ENCODE results near the gene CPAMD8. TPM values are rescaled to one million over a fixed set of nuclear protein-coding genes. Genes with fewer than 3 reads are reported as not detected.

CPAMD8 gene
- total RNA-seq, 2 experiments from 2014 or later: 0.31 to 0.88 TPM

- Mint-ChIP-seq H3K9me3 (no peaks in the 10 kb centered on the region), H3K4me1 (ENCODE audit: low read depth) (no peaks in the 10 kb centered on the region), H3K4me3 (no peak overlapping the region), H3K27me3 (no peaks in the 10 kb centered on the region), H3K36me3 (peaks cover 14% of the 10 kb centered on the region), H3K27ac (peak overlapping the region; percentile 10)
- no peak for DNase-seq
- intact Hi-C loops (cut with micrococcal nuclease): no loop called here
- ChIA-PET CTCF (interaction anchor here (0.6 kb wide), 1 partner anchor 514 kb away, joined by 3 read pairs; no protein-coding TSS in a partner anchor), POLR2A (no interaction called here)
Measured at GRCh38 chr19:16861011-16861410, 165.6 kb downstream of the CPAMD8 start.

GRCh38 chr19:16860118-16860517 is 166.5 kb downstream of the CPAMD8 start:
- no peak for DNase-seq
- CTCF ChIA-PET: no interaction called here
- POLR2A ChIA-PET: no interaction called here
- H3K9me3 Mint-ChIP-seq: no peaks in the 10 kb centered on the region
- no peak overlapping the region for H3K4me3 Mint-ChIP-seq
- H3K36me3 Mint-ChIP-seq: peaks cover 15% of the 10 kb centered on the region
- no peaks in the 10 kb centered on the region for H3K27me3 Mint-ChIP-seq
- H3K4me1 Mint-ChIP-seq (ENCODE audit: low read depth): no peaks in the 10 kb centered on the region
- H3K27ac Mint-ChIP-seq: no peak overlapping the region
- intact Hi-C loops (cut with micrococcal nuclease): no loop called here

GRCh38 chr19:16859626-16860025 is 167.0 kb downstream of the CPAMD8 start:
- H3K27ac Mint-ChIP-seq: no peak overlapping the region
- peaks cover 18% of the 10 kb centered on the region for H3K36me3 Mint-ChIP-seq
- intact Hi-C loops (cut with micrococcal nuclease): no loop called here
- H3K4me1 Mint-ChIP-seq (ENCODE audit: low read depth): no peaks in the 10 kb centered on the region
- H3K27me3 Mint-ChIP-seq: no peaks in the 10 kb centered on the region
- ChIA-PET POLR2A (no interaction called here), CTCF (no interaction called here)
- H3K4me3 Mint-ChIP-seq: no peak overlapping the region
- no peaks in the 10 kb centered on the region for H3K9me3 Mint-ChIP-seq
- DNase-seq: no peak

GRCh38 chr19:16856091-16856490 is 170.5 kb downstream of the CPAMD8 start:
- H3K36me3 Mint-ChIP-seq: peaks cover 17% of the 10 kb centered on the region
- no peak overlapping the region for H3K27ac Mint-ChIP-seq
- H3K4me3 Mint-ChIP-seq: no peak overlapping the region
- ChIA-PET CTCF (no interaction called here), POLR2A (no interaction called here)
- H3K9me3 Mint-ChIP-seq: no peaks in the 10 kb centered on the region
- intact Hi-C loops (cut with micrococcal nuclease): no loop called here
- DNase-seq: no peak
- no peaks in the 10 kb centered on the region for H3K4me1 Mint-ChIP-seq (ENCODE audit: low read depth)
- H3K27me3 Mint-ChIP-seq: no peaks in the 10 kb centered on the region

GRCh38 chr19:16853066-16853465 is 173.5 kb downstream of the CPAMD8 start:
- ChIA-PET CTCF (no interaction called here), POLR2A (no interaction called here)
- DNase-seq: no peak
- intact Hi-C loops (cut with micrococcal nuclease): no loop called here
- H3K36me3 Mint-ChIP-seq: peaks cover 31% of the 10 kb centered on the region
- H3K27ac Mint-ChIP-seq: no peak overlapping the region
- H3K4me3 Mint-ChIP-seq: no peak overlapping the region
- H3K9me3 Mint-ChIP-seq: no peaks in the 10 kb centered on the region
- no peaks in the 10 kb centered on the region for H3K4me1 Mint-ChIP-seq (ENCODE audit: low read depth)
- H3K27me3 Mint-ChIP-seq: no peaks in the 10 kb centered on the region

GRCh38 chr19:16851031-16851712 is 175.4 kb downstream of the CPAMD8 start:
- H3K9me3 Mint-ChIP-seq: no peaks in the 10 kb centered on the region
- no peak overlapping the region for H3K27ac Mint-ChIP-seq
- H3K36me3 Mint-ChIP-seq: peaks cover 37% of the 10 kb centered on the region
- POLR2A ChIA-PET: no interaction called here
- no peaks in the 10 kb centered on the region for H3K4me1 Mint-ChIP-seq (ENCODE audit: low read depth)
- intact Hi-C loops (cut with micrococcal nuclease): no loop called here
- H3K4me3 Mint-ChIP-seq: no peak overlapping the region
- H3K27me3 Mint-ChIP-seq: no peaks in the 10 kb centered on the region
- CTCF ChIA-PET: no interaction called here
- DNase-seq: no peak

GRCh38 chr19:16850133-16850532 is 176.5 kb downstream of the CPAMD8 start:
- Mint-ChIP-seq H3K4me1 (ENCODE audit: low read depth) (no peaks in the 10 kb centered on the region), H3K27ac (no peak overlapping the region), H3K4me3 (no peak overlapping the region), H3K9me3 (no peaks in the 10 kb centered on the region), H3K36me3 (peaks cover 36% of the 10 kb centered on the region), H3K27me3 (no peaks in the 10 kb centered on the region)
- ChIA-PET CTCF (interaction anchor here (0.7 kb wide), 1 partner anchor 132 kb away, joined by 4 read pairs; no protein-coding TSS in a partner anchor), POLR2A (no interaction called here)
- intact Hi-C loops (cut with micrococcal nuclease): no loop called here
- no peak for DNase-seq

- CTCF ChIA-PET: no interaction called here
- H3K9me3 Mint-ChIP-seq: no peaks in the 10 kb centered on the region
- no peaks in the 10 kb centered on the region for H3K4me1 Mint-ChIP-seq (ENCODE audit: low read depth)
- H3K36me3 Mint-ChIP-seq: peaks cover 32% of the 10 kb centered on the region
- no peaks in the 10 kb centered on the region for H3K27me3 Mint-ChIP-seq
- no peak for DNase-seq
- intact Hi-C loops (cut with micrococcal nuclease): no loop called here
- H3K27ac Mint-ChIP-seq: no peak overlapping the region
- no peak overlapping the region for H3K4me3 Mint-ChIP-seq
- POLR2A ChIA-PET: no interaction called here
Measured at GRCh38 chr19:16849168-16849567, 177.4 kb downstream of the CPAMD8 start.

GRCh38 chr19:16847430-16847829 is 179.2 kb downstream of the CPAMD8 start:
- Mint-ChIP-seq H3K27ac (no peak overlapping the region), H3K9me3 (no peaks in the 10 kb centered on the region), H3K27me3 (no peaks in the 10 kb centered on the region), H3K4me1 (ENCODE audit: low read depth) (no peaks in the 10 kb centered on the region), H3K36me3 (peaks cover 31% of the 10 kb centered on the region), H3K4me3 (no peak overlapping the region)
- no peak for DNase-seq
- ChIA-PET CTCF (no interaction called here), POLR2A (no interaction called here)
- intact Hi-C loops (cut with micrococcal nuclease): no loop called here

GRCh38 chr19:16846901-16847300 is 179.7 kb downstream of the CPAMD8 start:
- no peak for DNase-seq
- no peak overlapping the region for H3K4me3 Mint-ChIP-seq
- H3K9me3 Mint-ChIP-seq: no peaks in the 10 kb centered on the region
- CTCF ChIA-PET: no interaction called here
- H3K27me3 Mint-ChIP-seq: no peaks in the 10 kb centered on the region
- peaks cover 29% of the 10 kb centered on the region for H3K36me3 Mint-ChIP-seq
- POLR2A ChIA-PET: no interaction called here
- no peaks in the 10 kb centered on the region for H3K4me1 Mint-ChIP-seq (ENCODE audit: low read depth)
- no peak overlapping the region for H3K27ac Mint-ChIP-seq
- intact Hi-C loops (cut with micrococcal nuclease): no loop called here

Other genes with a start within 250 kb of the CPAMD8 start
- 10 to 100 TPM; 21.9 to 23.4 TPM for gene SIN3B, start 197.4 kb downstream of the CPAMD8 start, total RNA-seq
- not detected for gene F2RL3, start 137.8 kb downstream of the CPAMD8 start, total RNA-seq
- gene HAUS8, start 48.6 kb upstream of the CPAMD8 start, total RNA-seq: 10 to 100 TPM; 34.9 to 36.8 TPM
- 100 to 1,000 TPM; 100 to 104 TPM for gene MYO9B, start 49.0 kb upstream of the CPAMD8 start, total RNA-seq
- 10 to 100 TPM; 24.6 to 28.5 TPM for gene USE1, start 188.5 kb upstream of the CPAMD8 start, total RNA-seq
- gene OCEL1, start 199.4 kb upstream of the CPAMD8 start, total RNA-seq: 10 to 100 TPM; 17.6 to 17.9 TPM
- gene NR2F6, start 219.1 kb upstream of the CPAMD8 start, total RNA-seq: 10 to 100 TPM; 10.2 to 10.4 TPM
- gene USHBP1, start 237.9 kb upstream of the CPAMD8 start, total RNA-seq: under 1 TPM in 1 of 2 experiments, not detected in 1; 0.24 TPM
- gene BABAM1, start 240.6 kb upstream of the CPAMD8 start, total RNA-seq: 100 to 1,000 TPM; 110 TPM